AG08396 (cell line): Measurements from ENCODE around the gene KAT6B.

Source experiments
- DNase-seq: peaks from one replicate; pipeline ENCODE4 v3.0.0; 2012; ENCODE audit warnings: low spot score, mixed read lengths

The KAT6B gene

DNA sequence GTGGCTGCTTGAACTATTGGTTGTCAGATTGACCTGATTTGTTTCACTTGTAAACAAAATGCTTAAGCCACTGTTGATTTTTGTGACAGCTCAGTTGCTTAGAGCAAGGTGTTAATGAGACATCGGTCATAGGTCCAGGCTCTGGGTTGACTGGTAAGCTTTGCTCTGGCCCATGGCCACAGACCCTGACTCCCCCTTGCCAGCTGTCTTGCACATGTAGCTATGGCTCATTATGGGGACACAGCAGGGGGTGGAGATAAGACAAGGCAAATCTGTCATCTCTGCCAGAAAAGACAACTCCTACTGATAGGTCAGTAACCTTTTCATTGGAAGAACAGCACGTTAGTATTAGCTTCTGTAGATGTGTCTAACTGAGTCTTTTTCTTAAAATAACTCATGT lies 95.3 kb downstream of the KAT6B start:
- no peak for DNase-seq

DNA sequence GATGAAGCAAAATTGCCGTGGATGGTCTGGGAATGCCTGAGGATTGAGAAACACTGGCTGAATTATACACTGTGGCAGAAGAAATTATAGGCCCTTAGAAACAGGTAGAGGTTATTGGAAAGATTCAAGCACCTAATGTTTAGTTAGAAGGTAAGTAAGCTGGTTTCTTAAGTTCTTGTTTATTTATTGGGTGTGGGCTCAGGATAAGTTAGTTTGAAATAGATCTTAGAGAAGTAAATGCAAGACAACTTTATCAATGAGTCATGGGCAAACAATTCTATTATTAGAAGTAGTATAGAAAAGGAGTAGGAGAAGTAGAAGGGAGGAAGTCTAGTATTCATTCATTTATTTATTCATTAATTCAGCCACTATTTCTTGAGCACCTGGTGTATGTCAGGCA lies 96.5 kb downstream of the KAT6B start:
- no peak for DNase-seq

DNA sequence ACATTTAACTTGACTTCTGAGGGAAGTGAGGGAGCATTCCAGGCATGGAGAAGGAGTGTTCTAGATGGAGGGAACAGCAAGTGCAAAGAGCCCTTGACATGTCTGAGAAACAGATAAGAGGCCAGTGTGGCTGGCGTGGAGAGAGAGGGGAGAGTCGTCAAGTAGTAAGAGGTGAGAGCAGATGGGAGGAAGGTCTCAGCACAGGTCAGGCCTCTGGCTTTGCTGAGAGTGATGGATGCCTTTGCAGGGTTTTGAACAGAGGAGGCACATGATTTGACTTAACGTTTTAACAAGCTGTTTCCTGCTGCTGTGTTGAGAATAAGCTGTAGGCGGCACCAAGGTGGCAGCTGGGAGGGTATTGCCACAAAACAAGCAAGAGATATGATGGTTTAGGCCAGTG lies 97.2 kb downstream of the KAT6B start:
- no peak for DNase-seq

DNA sequence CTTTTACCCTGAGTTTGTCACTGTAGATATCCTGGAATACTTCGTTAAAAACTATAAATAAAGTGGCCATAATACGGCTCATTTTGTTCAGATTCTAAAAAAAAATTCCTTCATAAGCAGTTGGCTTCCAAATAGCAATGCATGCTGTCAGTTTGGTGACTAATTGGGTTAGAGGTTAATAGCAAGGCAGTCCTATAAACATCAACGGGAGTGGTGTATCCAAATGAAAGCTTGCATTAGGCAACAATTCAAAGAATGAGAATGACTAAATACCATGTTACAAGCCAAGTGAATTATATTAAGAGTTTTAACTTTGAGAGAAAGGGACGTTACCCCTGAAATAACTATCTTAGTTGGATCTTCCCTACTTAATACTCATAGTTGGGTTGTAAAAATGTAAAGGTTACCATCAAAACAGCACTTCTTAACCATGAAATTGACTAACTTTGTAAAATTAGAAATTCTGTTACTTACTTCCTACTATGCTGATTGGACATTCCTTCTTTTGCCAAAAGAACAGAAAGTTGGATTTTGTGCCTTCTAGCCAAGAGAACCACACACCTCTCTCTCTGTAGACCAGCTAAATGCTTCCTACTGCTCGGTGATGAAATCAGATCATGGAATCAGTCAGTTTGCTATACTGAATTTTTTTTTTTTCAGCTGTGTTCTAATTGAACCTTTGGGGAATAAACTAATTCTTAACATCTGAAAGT lies 98.0 kb downstream of the KAT6B start:
- DNase-seq = peak; percentile 67

DNA sequence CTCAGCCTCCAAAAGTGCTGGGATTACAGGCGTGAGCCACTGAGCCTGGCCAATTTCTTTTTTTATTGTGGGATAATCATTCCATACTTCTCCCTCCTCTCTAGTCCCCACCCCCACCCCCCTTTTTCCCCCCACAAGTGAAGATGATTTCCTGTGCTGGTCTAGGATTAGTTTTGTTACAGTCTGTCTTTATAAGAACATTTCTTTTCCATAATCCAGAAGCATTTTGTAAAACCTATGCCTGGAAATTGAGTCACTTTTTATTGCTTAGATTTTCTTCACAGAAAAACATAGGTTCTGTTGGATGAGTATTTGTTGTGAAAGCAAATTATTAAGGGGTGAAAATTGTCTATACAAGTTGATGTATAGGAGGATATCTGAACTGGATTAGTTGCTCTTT lies 98.9 kb downstream of the KAT6B start:
- DNase-seq = no peak

DNA sequence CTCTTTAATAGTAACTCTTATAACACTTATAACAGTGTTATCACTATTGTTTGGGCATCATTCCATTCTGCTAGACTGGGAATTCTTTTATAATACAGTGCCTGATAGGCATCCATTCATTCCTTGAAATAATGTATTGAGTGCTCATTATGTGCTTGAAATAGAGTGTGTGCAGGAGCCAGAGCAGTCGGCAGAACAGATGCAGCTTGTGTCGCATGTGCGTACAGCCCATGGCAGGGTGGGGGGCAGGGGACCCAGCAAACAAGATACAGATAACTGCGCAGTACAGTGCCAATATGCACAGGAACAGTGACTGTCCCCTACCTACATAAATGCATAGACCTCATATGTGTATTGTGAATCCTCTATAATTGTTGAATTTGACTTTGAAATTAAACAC lies 99.3 kb downstream of the KAT6B start:
- DNase-seq = no peak

DNA sequence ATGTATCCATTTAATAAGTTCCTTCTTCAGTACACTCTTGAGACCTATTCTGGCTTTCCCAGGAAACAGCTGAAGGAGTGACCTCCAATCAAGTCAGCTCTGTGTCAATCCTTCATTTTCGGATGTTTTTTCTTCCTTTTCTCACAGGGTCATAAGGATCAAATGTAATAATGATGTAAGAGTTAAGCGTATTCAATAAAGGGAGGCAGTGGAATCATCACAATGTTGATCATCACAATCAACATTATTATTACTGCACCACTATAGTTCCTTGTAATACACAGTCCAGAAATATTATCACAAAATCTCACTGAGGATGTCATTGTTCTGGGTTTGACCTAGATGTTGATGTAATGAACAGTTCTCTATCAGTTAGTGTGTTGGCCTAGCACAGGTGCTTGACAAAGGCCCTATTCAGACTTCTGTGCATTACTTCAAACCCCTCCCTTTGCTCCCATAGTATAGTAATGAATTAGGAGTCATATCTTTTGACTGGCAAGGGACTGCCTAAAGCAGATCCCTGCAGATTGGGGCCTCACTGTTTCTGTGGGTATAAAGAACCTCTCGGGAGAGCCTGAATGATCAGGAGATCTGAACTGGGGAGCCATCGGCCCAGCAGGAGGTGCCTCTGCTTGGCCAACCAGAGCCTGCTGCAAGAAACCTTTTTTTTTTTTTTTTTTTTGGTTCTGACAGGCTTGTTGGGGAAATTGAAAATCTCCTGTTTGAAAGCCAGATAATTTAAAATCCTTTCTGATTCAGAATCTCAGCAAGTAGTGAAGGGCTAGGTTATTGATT lies 100.6 kb downstream of the KAT6B start:
- DNase-seq = no peak

DNA sequence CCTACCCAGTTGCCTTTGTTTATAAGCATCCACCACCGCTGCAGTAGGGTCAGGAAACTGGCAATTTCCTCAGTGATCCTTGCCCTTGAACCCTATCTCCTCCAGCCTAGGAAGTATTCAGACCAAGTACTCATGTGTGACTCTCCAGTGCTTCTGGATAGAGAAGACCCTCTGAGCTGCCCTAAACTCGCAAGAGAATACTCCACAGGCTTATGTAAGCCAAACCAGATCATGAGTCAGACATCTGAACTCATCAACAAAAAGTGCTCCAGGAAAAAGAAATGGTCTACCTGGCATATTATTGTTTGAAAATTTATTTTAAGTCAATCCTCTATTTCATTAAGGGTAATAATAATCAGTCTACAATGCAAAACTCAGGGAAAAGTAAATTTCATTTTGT lies 101.3 kb downstream of the KAT6B start:
- no peak for DNase-seq

DNA sequence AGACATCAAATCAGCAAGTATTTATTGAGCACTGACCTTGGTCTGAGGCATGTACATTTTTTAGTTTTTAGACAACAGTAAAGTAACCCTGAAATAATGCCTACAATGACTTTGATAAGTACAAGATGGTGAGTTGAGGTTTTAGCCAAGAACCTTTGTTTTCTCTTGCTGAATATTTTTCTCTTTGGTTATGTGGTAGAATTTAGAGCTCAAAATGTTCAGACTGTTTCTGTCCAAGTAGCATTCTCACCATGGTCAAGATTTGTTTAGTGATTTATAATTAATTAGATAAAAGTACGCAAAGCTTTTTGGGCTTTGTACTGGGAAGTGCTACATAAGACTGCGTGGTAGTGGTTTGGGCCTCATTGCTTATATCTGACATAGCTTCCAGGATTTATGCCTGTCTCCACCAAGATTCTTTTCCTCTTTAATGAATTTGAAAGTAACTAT lies 102.4 kb downstream of the KAT6B start:
- no peak for DNase-seq

DNA sequence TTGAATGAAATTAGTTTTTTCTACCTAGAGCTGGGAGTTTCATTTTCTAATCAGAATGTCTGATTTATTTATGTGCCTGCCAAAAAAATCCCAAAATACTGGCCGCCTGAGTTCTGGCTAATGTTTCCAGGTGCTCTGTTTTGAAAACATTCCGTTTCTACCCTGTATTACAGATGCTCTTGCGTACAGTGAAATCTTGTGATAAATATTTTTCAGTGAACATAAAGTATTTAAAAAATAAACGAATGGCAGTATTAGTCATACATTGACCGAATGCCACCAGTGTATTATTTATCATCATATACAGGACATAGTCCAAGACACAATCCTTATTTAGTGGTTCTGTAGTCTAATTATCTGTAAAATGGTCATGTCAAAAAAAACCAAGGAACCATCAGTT lies 102.8 kb downstream of the KAT6B start:
- no peak for DNase-seq

DNA sequence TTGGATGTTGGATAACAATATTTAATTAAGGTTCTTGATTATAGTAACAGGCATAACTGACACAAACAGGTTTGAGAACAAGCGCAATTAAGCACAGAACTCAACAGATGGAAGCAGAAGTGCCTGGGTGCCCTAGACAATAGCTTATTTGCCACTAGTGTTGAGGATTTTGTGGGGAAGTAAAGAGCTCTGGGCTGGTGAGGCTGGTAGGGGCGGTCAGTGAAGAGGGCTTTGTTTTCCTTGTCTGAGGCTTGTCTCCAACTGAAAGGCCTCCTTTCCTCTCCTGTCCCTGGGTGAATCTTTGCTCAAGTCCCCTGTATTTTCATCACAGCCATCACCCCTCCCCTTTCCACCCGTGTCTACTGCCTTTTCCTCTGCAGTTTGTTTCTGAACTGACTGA lies 104.6 kb downstream of the KAT6B start:
- no peak for DNase-seq

DNA sequence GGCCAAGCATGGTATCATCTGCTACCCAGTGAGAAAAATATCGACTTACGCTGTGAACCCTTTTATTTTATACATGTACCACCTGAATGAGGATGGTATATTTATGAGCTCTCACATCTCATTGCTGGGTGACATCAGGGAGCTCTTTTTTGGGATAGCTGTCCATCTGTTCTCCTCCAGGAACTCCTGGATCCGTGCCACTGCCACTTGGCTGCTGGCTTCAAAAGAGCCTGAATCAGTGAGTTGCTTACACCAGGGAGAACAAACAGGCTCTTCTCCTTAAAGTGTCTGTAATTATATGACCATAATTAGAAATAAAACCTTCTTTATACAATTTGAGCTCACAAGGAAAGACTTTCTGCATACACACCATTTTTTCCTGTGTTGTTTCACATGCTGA lies 106.2 kb downstream of the KAT6B start:
- DNase-seq = no peak

DNA sequence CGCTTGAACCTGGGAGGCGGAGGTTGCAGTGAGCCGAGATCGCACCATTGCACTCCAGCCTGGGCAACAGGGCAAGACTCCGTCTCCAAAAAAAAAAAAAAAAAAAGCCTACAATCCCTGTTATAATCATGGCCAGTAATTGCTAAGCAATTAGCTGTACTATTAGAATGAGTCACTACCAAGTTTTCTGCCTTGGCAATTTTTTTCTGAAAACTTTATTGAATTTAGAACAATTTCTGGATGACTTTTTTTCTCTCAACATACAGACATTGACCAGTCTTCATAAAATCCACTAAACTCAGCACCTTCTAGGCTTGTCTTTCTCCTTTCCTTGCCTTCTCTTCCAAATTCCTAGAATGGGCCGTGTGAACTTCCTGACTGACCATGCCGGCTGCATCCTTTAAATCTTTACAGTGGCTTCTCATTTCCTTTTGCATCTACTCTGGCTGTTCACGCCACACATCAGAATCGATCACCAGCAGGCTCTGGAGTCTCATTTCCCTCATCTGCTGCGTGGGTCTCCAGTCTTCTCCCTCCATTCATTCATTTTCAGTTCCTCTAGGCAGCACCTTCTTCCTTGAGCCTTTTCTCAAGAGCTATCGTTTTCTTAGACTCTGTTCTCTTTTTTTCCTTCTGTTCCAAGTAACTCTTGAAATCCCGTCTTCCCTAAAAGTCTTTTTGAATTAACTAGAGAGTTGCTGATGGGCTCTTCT lies 107.9 kb downstream of the KAT6B start:
- DNase-seq = no peak

DNA sequence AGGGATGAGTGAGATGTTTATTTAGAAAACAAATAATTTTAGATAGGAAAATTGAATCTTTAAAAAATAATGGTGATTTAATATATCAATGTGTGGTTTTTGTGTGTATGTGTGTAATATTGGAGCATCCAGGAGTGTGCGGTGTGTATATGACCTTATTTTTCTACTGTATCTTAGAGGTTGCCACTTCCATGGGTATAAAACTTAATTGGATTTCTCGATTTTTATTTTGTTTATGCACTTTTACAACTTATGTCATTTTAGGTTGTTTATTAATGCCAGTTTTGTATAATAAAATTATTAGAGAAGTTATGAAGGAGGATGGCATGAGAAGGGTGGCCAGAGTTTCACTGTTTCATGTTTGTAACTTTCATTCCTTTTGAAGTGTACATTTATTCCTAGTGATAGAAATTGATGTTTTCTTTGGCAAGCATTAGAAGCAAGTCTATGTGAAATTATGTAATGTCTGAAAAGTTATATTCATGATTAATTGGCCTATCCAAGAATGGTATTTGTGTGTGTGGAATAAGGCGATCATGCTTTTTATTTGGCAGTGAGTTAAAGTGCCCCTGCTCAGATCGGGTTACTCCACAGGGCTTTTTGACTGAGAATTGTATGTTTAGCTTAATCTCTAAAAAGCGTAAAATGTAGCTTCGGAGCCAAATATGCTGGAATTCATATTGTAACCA lies 110.3 kb downstream of the KAT6B start:
- DNase-seq = no peak

DNA sequence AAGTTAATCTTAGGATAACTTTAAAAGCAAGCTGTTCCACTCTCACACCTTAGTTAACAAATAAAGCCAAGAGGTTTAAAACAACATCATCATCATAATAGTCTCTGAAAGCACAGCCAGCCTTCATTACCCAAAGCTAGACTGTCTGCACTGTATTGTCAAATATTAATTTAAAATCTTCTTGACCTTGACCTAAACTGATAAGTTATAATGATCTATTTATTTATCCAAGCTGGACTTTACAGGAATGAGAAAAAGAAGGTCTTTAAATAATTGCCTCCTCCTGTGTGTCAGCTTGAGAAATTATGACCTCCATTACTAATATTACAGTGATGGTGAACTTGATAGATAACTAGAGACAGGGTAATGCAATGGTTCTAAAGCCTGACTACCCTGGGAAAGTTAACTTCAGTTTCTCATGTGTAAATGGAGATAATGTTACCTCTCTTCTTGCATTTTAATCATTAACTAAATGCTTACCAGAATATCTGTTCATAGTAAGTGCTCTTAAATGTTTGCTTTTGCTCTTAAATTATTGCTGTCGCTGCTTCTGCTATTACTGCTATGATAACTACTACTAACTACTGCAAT lies 111.0 kb downstream of the KAT6B start:
- no peak for DNase-seq

DNA sequence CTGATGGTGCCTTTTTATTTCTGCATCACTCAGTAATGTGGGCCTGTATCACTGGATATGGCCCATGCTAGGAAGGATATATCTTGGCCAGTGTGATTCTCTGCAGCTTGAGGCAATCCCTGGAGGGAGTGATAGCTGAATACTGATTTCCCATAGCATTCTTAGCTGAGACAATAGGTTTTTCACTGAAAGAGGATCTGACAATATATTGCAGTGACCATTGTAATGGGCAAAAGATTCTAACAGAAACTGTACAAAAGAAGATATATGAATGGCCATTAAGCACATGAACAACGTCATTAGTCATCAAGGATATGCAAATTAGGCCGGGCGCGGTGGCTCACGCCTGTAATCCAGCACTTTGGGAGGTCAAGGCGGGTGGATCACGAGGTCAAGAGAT lies 117.8 kb downstream of the KAT6B start:
- no peak for DNase-seq

DNA sequence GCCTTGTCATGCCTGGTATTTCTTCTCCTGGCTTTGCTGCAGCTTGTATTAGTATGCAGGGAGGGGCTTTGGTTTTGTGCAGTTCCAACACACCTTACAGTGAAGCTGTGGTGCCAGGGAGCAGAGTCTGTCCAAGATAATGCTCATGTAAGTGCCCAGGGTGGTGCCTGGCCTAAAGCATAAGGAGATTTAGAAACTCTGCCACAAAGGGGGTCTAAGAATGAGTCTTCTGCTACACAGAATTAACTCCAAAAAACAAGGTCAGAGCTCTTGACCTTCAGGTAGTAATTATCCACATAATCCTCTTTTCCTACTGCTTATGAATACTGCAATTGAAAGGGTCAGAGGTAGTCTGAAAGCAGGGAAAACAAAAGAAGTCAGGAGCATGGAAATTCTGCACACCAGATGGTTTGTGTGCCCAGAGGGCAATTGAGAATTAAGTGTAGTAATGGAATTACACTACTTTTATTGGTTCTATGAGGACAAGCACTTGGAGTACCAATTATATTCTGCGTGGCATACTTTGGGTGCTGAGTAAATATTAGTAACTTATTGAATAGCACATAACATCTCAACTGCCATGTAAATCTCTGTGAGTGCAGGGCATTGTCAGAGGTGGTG lies 121.5 kb downstream of the KAT6B start:
- no peak for DNase-seq

DNA sequence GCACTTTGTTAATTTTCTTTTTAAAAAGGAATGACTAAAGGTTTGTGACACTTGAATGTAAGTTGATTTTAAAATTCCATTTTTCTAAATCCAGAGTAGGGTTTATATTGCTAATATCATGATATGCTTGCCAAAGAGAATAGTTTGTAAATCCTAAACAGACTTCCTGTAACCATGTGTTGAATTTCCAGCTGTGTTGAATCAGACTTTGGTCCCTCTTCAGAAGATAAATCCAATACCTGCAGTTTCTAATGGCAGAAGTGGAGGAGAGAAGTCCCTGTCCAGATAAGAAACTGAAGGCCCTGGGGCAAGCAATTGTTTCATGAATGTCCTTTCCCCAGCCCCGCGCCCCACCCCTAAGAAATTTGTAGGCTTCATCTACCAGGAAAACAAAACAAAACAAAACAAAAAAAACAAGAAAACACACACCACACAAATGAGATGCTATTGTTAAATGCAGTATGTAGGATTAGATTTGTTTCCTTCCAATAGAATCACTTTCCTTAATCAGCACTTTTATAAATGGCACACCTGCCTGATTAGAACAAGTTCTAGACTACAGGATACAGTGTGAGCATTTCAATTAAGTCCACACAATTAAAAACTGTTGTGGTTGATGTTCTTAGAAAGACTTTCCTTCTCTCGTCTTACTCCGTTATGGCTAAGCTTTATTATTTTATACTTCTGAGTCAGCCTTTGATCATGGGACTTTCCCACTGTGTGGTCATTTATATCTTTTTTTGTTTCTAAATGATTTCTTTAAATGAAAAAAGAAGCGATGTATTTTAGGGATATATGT lies 122.8 kb downstream of the KAT6B start:
- peak; percentile 22 for DNase-seq

DNA sequence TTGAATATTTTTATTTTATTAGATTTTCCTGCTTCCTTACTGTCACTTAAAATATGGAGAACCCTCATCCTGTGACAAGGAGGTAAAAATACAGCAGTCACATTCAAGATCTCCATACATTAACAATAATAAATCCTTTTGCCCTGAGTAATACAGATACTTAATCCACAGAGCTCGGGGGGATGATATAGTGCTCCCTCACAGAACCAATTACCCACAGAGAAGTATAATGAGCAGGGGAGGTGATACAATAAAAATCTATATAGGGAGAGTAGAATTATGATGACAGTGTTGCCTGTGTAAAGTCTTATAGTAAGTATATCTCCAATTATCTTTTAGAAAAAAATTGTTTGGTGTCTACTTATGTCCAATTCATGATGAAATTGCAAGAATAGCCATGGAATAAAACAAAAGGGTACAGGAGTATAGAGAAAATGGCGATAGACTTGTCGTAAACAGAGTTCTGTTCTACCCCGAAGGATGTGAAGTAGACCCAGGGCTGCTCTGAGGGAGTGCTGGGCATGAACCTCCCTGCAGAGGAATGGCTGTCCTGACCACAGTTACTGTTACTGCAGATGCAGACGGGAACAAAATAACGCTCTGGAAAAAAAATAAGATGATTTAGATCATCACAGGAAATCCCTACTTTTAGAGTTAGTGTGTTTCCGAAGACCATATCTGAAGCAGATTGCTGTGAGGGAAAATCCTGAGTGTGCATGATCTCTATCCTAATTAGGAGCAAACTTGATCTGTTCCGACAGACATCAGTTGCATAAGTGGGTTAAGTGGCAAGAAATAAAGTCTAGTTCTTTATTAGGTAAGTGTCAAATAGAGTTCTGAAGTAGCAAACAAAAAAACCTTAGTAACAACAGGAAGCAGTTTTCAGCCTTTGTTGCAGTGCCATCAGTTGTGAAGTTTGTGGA lies 123.7 kb downstream of the KAT6B start:
- no peak for DNase-seq

DNA sequence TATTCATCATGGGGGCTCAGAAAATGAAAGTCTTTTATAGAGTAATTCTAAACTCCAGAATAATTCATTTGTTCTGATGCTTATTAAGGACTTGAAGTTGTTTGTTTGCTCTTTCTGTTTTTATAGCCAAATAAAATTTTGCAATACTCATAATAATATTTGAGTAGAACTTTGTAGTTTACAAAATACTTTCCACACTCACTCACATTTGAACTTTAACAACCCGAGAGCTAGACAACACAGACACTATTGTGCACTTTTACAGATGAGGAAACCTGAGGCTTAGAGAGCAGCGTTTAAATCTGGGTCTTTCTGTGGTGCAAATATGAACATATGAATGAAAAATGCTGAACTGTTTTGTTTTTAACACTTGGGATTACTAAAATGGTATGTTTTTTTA lies 126.8 kb downstream of the KAT6B start:
- DNase-seq = no peak
